ENCODE data around the gene NUDT15. TPM values are rescaled to one million over a fixed set of nuclear protein-coding genes. Genes with fewer than 3 reads are reported as not detected.

NUDT15 gene
- polyA plus RNA-seq, 3 donors, result 5.1 to 13.3 (median 12.6) TPM

GRCh38 chr13:48069573-48069972 lies 32.0 kb downstream of the NUDT15 start:
- Histone ChIP-seq H3K9ac (ENCODE audit: insufficient read depth, low read length, poor library complexity, severe bottlenecking) (no peak overlapping the region), H3K4me3 (replicated peaks in 1 of 3; ENCODE audit: low read depth in 2 of 3, low read length in 3 of 3) (no peak overlapping the region), H3K79me2 (ENCODE audit: insufficient read depth, low read length) (no peaks in the 10 kb centered on the region), H3K4me2 (replicated peaks; ENCODE audit: extremely low read depth, low read length, poor library complexity, severe bottlenecking) (no peak overlapping the region), H4K20me1 (ENCODE audit: insufficient read depth, low read length) (no peaks in the 10 kb centered on the region), H3K27ac (ENCODE audit: low read depth in 1 of 2, low read length in 2 of 2) (no peak overlapping the region), H3K9me3 (replicated peaks in 1 of 2; ENCODE audit: control insufficient read depth in 1 of 2, insufficient read depth in 1 of 2, low read length in 2 of 2) (peaks cover 37 to 63% of the 10 kb centered on the region in 2 donors), H3K27me3 (ENCODE audit: control insufficient read depth in 2 of 2, insufficient read depth in 2 of 2, low read length in 2 of 2) (no peaks in the 10 kb centered on the region), H3K36me3 (replicated peaks in 1 of 2; ENCODE audit: control insufficient read depth in 1 of 2, insufficient read depth in 2 of 2, low read length in 2 of 2) (peaks cover 72 to 100% of the 10 kb centered on the region in 2 donors), H2AFZ (ENCODE audit: insufficient read depth, low read depth, low read length, poor library complexity, severe bottlenecking) (no peak overlapping the region), H3K4me1 (ENCODE audit: control insufficient read depth in 1 of 2, insufficient read depth in 2 of 2, low read length in 2 of 2) (no peaks in the 10 kb centered on the region)
- Mint-ChIP-seq H3K4me3 (no peak overlapping the region), H3K36me3 (peaks cover 79 to 90% of the 10 kb centered on the region in 2 donors), H3K9me3 (peaks cover 42 to 68% (median 61%) of the 10 kb centered on the region in 7 donors), H3K27me3 (ENCODE audit: low read depth in 3 of 3) (no peaks in the 10 kb centered on the region), H3K4me1 (no peaks in the 10 kb centered on the region), H3K27ac (no peak overlapping the region)
- intact Hi-C loops (cut with micrococcal nuclease), result no loop called here
- TF ChIP-seq CTCF (IDR thresholded peaks at IDR 0.05), result no peak
- DNase-seq, result no peak
- WGBS (ENCODE audit: insufficient coverage), result no CpG with 5 or more reads among the region's 1 CpG

- peak overlapping the region in 1 of 3 experiments; percentile 9 for H3K4me3 ChIP-seq (replicated peaks in 1 of 3; ENCODE audit: low read depth in 2 of 3, low read length in 3 of 3)
- H3K79me2 ChIP-seq (ENCODE audit: insufficient read depth, low read length), result no peaks in the 10 kb centered on the region
- WGBS (ENCODE audit: insufficient coverage), result no CpG with 5 or more reads among the region's 5 CpGs
- H3K36me3 Mint-ChIP-seq, result peaks cover 90 to 98% of the 10 kb centered on the region in 2 donors
- no peaks in the 10 kb centered on the region for H4K20me1 ChIP-seq (ENCODE audit: insufficient read depth, low read length)
- no peak overlapping the region for H3K9ac ChIP-seq (ENCODE audit: insufficient read depth, low read length, poor library complexity, severe bottlenecking)
- H3K9me3 Mint-ChIP-seq, result peaks cover 42 to 72% (median 63%) of the 10 kb centered on the region in 7 donors
- H3K4me2 ChIP-seq (replicated peaks; ENCODE audit: extremely low read depth, low read length, poor library complexity, severe bottlenecking), result no peak overlapping the region
- H3K27ac Mint-ChIP-seq, result no peak overlapping the region
- intact Hi-C loops (cut with micrococcal nuclease), result no loop called here
- H3K27me3 Mint-ChIP-seq (ENCODE audit: low read depth in 3 of 3), result no peaks in the 10 kb centered on the region
- no peak overlapping the region for H2AFZ ChIP-seq (ENCODE audit: insufficient read depth, low read depth, low read length, poor library complexity, severe bottlenecking)
- H3K4me1 ChIP-seq (ENCODE audit: control insufficient read depth in 1 of 2, insufficient read depth in 2 of 2, low read length in 2 of 2), result no peaks in the 10 kb centered on the region
- peaks cover 83 to 100% of the 10 kb centered on the region in 2 donors for H3K36me3 ChIP-seq (replicated peaks in 1 of 2; ENCODE audit: control insufficient read depth in 1 of 2, insufficient read depth in 2 of 2, low read length in 2 of 2)
- no peak overlapping the region for H3K4me3 Mint-ChIP-seq
- no peak overlapping the region for H3K27ac ChIP-seq (ENCODE audit: low read depth in 1 of 2, low read length in 2 of 2)
- peaks cover 40 to 72% of the 10 kb centered on the region in 2 donors for H3K9me3 ChIP-seq (replicated peaks in 1 of 2; ENCODE audit: control insufficient read depth in 1 of 2, insufficient read depth in 1 of 2, low read length in 2 of 2)
- no peak for DNase-seq
- no peaks in the 10 kb centered on the region for H3K4me1 Mint-ChIP-seq
- TF ChIP-seq CTCF (IDR thresholded peaks at IDR 0.05), result no peak
- no peaks in the 10 kb centered on the region for H3K27me3 ChIP-seq (ENCODE audit: control insufficient read depth in 2 of 2, insufficient read depth in 2 of 2, low read length in 2 of 2)
Observed at GRCh38 chr13:48070942-48071341, 33.4 kb downstream of the NUDT15 start.
